Upper lobe of left lung (tissue), 4 donors: ENCODE measurements around the gene GPR25.

Experiments
- EP300 ChIP-seq, 4 donors: sonication (generic); formaldehyde crosslinking; IDR thresholded peaks; one replicate each; pipeline ENCODE4 v1.5.1; 2017; ENCODE audit warnings: antibody characterized with exemption in 4 of 4, control low read depth in 2 of 4
- POLR2A ChIP-seq, 4 donors: fragments of 450-650 bp; IDR thresholded peaks; one replicate each; pipeline ENCODE4 v1.5.1; 2016 to 2017; ENCODE audit warnings: antibody characterized with exemption in 4 of 4, mild to moderate bottlenecking in 2 of 4
- POLR2AphosphoS5 ChIP-seq, 2 donors: sonication (generic); formaldehyde crosslinking; IDR thresholded peaks; one replicate each; pipeline ENCODE4 v1.5.1; 2017; ENCODE audit warnings: antibody characterized with exemption in 2 of 2
- TF ChIP-seq, protein P1 (sequence below), 6 experiments: fragments of 450-650 bp in 4 of 6; fragments of 200-600 bp in 2 of 6; sonication (generic) in 2 of 6; IDR thresholded peaks; one replicate each; pipeline ENCODE4 v1.5.1; 2016 to 2019; ENCODE audit warnings: antibody characterized with exemption in 6 of 6

DNA sequence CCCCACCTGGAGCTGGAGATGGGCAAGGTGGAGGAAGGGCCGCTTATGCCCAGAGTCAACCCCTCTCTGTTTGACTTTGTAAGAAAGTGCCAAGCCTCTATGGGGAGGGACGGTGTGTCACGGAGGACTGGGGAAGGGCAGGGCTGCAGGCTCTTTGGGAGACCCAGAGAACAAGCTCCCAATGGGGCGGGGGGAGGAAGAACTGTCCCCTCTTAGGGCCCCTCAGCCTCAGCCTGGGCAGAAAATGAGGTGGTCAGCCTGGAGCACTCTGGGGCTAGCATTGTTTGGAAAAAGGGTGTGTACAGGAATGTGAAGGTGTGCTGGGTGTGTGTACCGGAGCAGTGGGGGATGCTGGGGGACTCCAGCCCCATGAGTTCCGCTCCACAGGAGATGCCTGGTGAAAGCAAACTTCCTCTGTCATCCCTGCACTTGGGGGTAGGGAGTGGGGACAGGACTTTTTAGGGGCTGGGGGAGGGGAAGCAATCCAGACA is 20.7 kb downstream of the GPR25 start:
- TF ChIP-seq, protein P1, sequence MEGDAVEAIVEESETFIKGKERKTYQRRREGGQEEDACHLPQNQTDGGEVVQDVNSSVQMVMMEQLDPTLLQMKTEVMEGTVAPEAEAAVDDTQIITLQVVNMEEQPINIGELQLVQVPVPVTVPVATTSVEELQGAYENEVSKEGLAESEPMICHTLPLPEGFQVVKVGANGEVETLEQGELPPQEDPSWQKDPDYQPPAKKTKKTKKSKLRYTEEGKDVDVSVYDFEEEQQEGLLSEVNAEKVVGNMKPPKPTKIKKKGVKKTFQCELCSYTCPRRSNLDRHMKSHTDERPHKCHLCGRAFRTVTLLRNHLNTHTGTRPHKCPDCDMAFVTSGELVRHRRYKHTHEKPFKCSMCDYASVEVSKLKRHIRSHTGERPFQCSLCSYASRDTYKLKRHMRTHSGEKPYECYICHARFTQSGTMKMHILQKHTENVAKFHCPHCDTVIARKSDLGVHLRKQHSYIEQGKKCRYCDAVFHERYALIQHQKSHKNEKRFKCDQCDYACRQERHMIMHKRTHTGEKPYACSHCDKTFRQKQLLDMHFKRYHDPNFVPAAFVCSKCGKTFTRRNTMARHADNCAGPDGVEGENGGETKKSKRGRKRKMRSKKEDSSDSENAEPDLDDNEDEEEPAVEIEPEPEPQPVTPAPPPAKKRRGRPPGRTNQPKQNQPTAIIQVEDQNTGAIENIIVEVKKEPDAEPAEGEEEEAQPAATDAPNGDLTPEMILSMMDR (IDR thresholded peaks at IDR 0.05): no peak
- TF ChIP-seq POLR2AphosphoS5 (IDR thresholded peaks at IDR 0.05) (no peak), EP300 (IDR thresholded peaks at IDR 0.05) (no peak), POLR2A (IDR thresholded peaks at IDR 0.05) (no peak)
